HEK293 (cell line): ENCODE measurements around the gene THSD4.
A peak's percentile ranks its signal among the peaks of the same experiment; 100 is the strongest.

Experiments used
- ATF2 ChIP-seq: fragments of 450-650 bp; formaldehyde crosslinking; IDR thresholded peaks from 2 replicates; pipeline ENCODE4 v1.5.1; 2016; ENCODE audit warnings: missing biosample characterization, missing genetic modification characterization, low read depth
- CTCF ChIP-seq: fragments of 450-650 bp; formaldehyde crosslinking; IDR thresholded peaks from 2 replicates; pipeline ENCODE4 v1.5.1; 2016; ENCODE audit warnings: missing biosample characterization, missing genetic modification characterization
- GLI4 ChIP-seq: fragments of 450-650 bp; formaldehyde crosslinking; IDR thresholded peaks from 2 replicates; pipeline ENCODE4 v1.5.1; 2016; ENCODE audit warnings: missing biosample characterization, missing genetic modification characterization
- ZBTB11 ChIP-seq: fragments of 450-650 bp; formaldehyde crosslinking; conservative IDR thresholded peaks from 2 replicates; pipeline ENCODE4 v1.5.1; 2016; ENCODE audit warnings: low read depth, missing biosample characterization, missing genetic modification characterization
- ZNF2 ChIP-seq: fragments of 450-650 bp; formaldehyde crosslinking; IDR thresholded peaks from 2 replicates; pipeline ENCODE4 v1.5.1; 2016; ENCODE audit warnings: missing biosample characterization, missing genetic modification characterization
- ZNF214 ChIP-seq: fragments of 450-650 bp; formaldehyde crosslinking; IDR thresholded peaks from 2 replicates; pipeline ENCODE4 v1.5.1; 2017; ENCODE audit warnings: missing biosample characterization, mild to moderate bottlenecking, missing genetic modification characterization, borderline replicate concordance
- ZNF274 ChIP-seq, 2 experiments: fragments of 200-500 bp in 1 of 2; fragments of 450-650 bp in 1 of 2; sonication (Bioruptor generic) in 1 of 2; formaldehyde crosslinking in 1 of 2; IDR thresholded peaks; 2 replicates each; pipeline versions ENCODE4 v1.5.1 to v1.6.1; 2014 to 2016; ENCODE audit warnings: borderline replicate concordance in 1 of 2, inconsistent platforms in 1 of 2, low read length in 1 of 2, missing biosample characterization in 1 of 2, missing genetic modification characterization in 1 of 2
- ZNF350 ChIP-seq: fragments of 450-650 bp; formaldehyde crosslinking; IDR thresholded peaks from 2 replicates; pipeline ENCODE4 v1.5.0; 2017; ENCODE audit warnings: missing biosample characterization, mild to moderate bottlenecking, missing genetic modification characterization
- ZNF555 ChIP-seq: fragments of 450-650 bp; formaldehyde crosslinking; conservative IDR thresholded peaks from 2 replicates; pipeline ENCODE4 v1.5.1; 2017; ENCODE audit warnings: missing biosample characterization, mild to moderate bottlenecking, missing genetic modification characterization, inconsistent platforms
- ZNF747 ChIP-seq: fragments of 450-650 bp; formaldehyde crosslinking; IDR thresholded peaks from 2 replicates; pipeline ENCODE4 v1.5.1; 2016; ENCODE audit warnings: missing biosample characterization, missing genetic modification characterization
- ZNF830 ChIP-seq: fragments of 450-650 bp; IDR thresholded peaks from 2 replicates; pipeline ENCODE4 v1.5.0; 2018; ENCODE audit warnings: missing biosample characterization, missing genetic modification characterization, low read depth, mild to moderate bottlenecking, moderate library complexity

GRCh38 chr15:71195242-71195641 lies 80.0 kb downstream of the THSD4 start:
- TF ChIP-seq CTCF (tag by site-specific recombination) (peak; percentile 63), ZNF274 (IDR thresholded peaks at IDR 0.05; ENCODE audit: low read length) (no peak), ZNF274 (tag by site-specific recombination; IDR thresholded peaks at IDR 0.05; ENCODE audit: borderline replicate concordance) (no peak), ZNF214 (no peak), ATF2 (tag by site-specific recombination) (no peak), ZBTB11 (no peak), ZNF350 (no peak), ZNF555 (tag by site-specific recombination) (no peak), ZNF2 (no peak), ZNF830 (tag by site-specific recombination) (no peak), GLI4 (tag by site-specific recombination) (no peak), ZNF747 (tag by site-specific recombination) (no peak)
